Stimulated activated CD8-positive, alpha-beta memory T cell treated with anti-CD3 and anti-CD28 coated beads, Interleukin-15, amount 100 ng/mL, for 48 hours (primary cell): ENCODE results near the gene AGGF1.
"Not testable (repeated sequence)": the region's sequence is repeated elsewhere in the genome, so short reads cannot be mapped to it uniquely, and the experiment has no call there.

ENCODE experiments used
- DNase-seq, 2 donors: peaks; one replicate each; pipeline ENCODE4 v3.0.0-alpha.2; 2020; ENCODE audit warnings: low read depth in 2 of 2

Gene AGGF1

GRCh38 chr5:77030097-77031071, at the start of gene AGGF1:
Gene AGGF1, plus strand, starts transcription at chr5:77030404. Its CDS starts 363 bp downstream, at chr5:77030767.
- peak; percentile 86 to 89 for DNase-seq

GRCh38 chr5:76980518-76981144, 49.6 kb upstream of the AGGF1 start:
- no peak for DNase-seq

- no peak for DNase-seq
Observed at GRCh38 chr5:76982450-76982849, 47.8 kb upstream of the AGGF1 start.

GRCh38 chr5:76983468-76983867, 46.7 kb upstream of the AGGF1 start:
- DNase-seq = no peak

GRCh38 chr5:76986825-76987526, 43.2 kb upstream of the AGGF1 start:
- no peak for DNase-seq

GRCh38 chr5:76990899-76991459, 39.2 kb upstream of the AGGF1 start:
- no peak for DNase-seq

- DNase-seq = not testable (repeated sequence)
Observed at GRCh38 chr5:76993436-76993835, 36.8 kb upstream of the AGGF1 start.

GRCh38 chr5:76994337-76994736, 35.9 kb upstream of the AGGF1 start:
- DNase-seq = no peak

- not testable (repeated sequence) for DNase-seq
Observed at GRCh38 chr5:76998251-76998650, 32.0 kb upstream of the AGGF1 start.

- no peak for DNase-seq
Observed at GRCh38 chr5:76999451-76999850, 30.8 kb upstream of the AGGF1 start.

GRCh38 chr5:77003246-77003645, 27.0 kb upstream of the AGGF1 start:
- DNase-seq = no peak

- no peak for DNase-seq
Observed at GRCh38 chr5:77006124-77006523, 24.1 kb upstream of the AGGF1 start.

- DNase-seq = no peak
Observed at GRCh38 chr5:77008413-77008812, 21.8 kb upstream of the AGGF1 start.

- no peak for DNase-seq
Observed at GRCh38 chr5:77010243-77010642, 20.0 kb upstream of the AGGF1 start.

- DNase-seq = no peak
Observed at GRCh38 chr5:77011498-77011897, 18.7 kb upstream of the AGGF1 start.

- no peak for DNase-seq
Observed at GRCh38 chr5:77012601-77013000, 17.6 kb upstream of the AGGF1 start.

GRCh38 chr5:77015938-77016569, 14.2 kb upstream of the AGGF1 start:
- no peak for DNase-seq

- no peak for DNase-seq
Observed at GRCh38 chr5:77016962-77017361, 13.2 kb upstream of the AGGF1 start.

- DNase-seq = no peak
Observed at GRCh38 chr5:77017668-77018067, 12.5 kb upstream of the AGGF1 start.

- DNase-seq = no peak
Observed at GRCh38 chr5:77022511-77023417, 7.4 kb upstream of the AGGF1 start.
